Activated gamma-delta T cell treated with Interleukin-2 at 50 U/mL for 16 hours (primary cell): Measurements from ENCODE around the gene TMEM185A.
"Not testable (repeated sequence)": the region's sequence is repeated elsewhere in the genome, so short reads cannot be mapped to it uniquely, and the experiment has no call there.

ENCODE experiments used
- DNase-seq: peaks from one replicate; pipeline ENCODE4 v3.0.0-alpha.2; 2020

TMEM185A gene

DNA sequence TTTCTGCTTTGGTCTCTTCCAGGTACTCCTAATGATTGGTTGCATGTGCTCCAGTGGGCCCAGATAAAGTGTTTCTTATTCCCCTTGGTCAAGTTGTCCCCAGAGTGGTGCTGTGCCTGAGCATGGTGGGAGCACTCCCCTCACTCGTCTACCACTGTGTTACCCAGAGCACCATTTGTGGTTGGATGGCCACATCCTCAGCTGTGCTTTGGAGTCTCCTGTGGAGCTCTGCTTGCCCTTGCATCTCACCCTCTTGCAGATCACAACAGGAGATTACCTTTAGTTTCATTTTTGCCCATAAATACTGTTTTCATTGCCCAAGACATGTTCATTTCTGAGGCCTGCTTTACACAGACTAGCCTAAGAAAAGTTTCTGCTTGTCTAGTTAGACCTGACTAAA lies 81.1 kb downstream of the TMEM185A start:
- DNase-seq, result not testable (repeated sequence)

DNA sequence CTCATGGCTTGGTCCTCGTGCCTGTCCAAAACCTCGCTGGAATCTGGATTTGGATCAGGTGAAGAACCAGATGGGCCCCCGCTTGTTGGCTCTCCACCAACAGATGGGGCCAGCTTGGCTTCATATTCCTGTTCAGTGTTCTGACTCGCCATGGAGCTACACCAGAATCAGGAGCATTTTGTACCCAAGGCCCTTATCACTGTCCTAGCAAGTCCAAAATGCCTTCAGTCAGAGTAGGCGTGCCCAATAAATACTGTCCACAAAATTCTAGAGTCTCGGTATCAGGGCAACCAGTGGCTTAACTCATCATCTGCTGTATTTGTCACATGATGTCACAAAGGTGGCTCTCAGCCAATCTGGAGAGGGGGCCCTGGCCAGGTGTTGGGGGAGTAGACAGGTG lies 81.9 kb downstream of the TMEM185A start, which contains the start of gene HSFX3:
Gene HSFX3, minus strand, starts transcription at position 224 of the 400 bp plus-strand sequence. Its CDS starts 72 bp downstream, at position 152.
- DNase-seq, result not testable (repeated sequence)

DNA sequence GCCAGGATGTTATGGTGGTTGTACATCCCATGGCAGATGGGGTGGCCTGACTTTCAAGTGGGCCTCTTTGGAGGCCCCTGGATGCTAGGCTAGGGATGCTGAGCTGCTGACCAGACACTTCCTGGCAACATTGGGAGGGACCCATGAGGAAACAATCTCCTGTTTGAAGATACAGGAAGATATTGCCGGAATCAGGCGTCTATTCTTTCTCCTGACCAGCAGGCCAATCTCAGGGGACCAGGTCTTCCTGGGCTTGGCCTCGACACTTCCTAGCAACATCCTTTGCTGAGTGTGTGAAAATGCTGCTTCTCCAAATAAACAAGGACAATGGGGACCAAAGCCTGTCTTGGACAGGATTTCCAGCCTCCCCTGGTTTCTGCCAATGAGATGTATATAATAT lies 83.8 kb downstream of the TMEM185A start:
- DNase-seq, result not testable (repeated sequence)

DNA sequence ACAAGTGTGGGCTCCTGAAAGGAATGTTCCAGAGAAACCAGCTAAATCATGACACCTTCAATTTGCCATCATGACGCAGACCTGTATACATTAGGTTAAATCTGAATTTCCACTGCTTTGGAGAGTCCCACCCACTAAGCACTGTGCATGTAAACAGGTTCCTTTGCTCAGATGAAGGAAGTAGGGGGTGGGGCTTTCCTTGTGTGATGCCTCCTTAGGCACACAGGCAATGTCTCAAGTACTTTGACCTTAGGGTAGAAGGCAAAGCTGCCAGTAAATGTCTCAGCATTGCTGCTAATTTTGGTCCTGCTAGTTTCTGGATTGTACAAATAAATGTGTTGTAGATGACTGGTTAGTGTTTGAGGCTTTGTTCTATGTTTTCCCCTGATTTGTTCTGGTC lies 84.6 kb downstream of the TMEM185A start:
- DNase-seq, result not testable (repeated sequence)
